HG02610 (cell line): ENCODE results near the gene KRT83.
"Not testable (repeated sequence)": the region's sequence is repeated elsewhere in the genome, so short reads cannot be mapped to it uniquely, and the experiment has no call there.

ENCODE experiments used
- ATAC-seq: cut with Tn5 transposase; IDR thresholded peaks from one replicate; pipeline ENCODE4 v1.9.1; 2021; ENCODE audit warnings: mild to moderate bottlenecking, moderate library complexity; ENCODE audit not compliant: unreplicated experiment

KRT83 gene

DNA sequence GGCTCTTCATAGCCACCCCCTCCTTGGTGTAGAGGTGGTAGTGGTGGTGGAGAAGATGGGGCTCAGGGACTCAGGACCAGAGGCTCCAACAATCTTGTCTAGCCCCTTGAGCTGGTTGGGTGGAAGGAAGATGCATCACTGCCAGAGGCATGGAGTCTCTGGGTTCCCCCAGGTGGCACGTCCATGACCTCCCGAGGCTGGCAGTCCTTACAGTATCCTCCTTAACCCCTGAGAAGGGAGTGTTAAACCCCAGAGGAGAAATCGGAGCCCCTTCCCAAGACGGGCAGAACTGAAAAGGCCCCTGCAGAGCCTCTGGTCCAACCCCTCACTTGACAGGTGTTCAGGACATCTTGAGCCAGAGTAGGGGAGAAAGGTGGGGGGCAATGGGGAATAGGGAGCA is 9.1 kb downstream of the KRT83 start:
- no peak for ATAC-seq

DNA sequence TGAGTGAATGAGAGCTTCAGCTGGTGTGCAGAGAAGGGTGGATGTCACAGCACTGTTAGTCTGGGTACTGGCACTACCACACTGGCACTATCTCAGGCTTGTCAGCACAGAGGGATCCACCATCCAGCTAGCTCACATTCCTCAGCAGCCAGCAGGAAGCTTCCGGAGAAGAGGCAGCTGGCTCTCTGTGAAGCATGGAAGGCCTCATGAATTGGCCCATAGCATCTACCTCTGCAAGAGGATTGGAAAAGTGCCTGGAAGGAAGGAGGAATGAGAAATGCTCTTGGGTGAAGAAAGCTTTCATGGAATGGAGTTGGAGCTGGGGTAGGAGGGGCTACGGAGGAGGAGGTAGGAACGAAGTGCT is 9.9 kb downstream of the KRT83 start:
- no peak for ATAC-seq

DNA sequence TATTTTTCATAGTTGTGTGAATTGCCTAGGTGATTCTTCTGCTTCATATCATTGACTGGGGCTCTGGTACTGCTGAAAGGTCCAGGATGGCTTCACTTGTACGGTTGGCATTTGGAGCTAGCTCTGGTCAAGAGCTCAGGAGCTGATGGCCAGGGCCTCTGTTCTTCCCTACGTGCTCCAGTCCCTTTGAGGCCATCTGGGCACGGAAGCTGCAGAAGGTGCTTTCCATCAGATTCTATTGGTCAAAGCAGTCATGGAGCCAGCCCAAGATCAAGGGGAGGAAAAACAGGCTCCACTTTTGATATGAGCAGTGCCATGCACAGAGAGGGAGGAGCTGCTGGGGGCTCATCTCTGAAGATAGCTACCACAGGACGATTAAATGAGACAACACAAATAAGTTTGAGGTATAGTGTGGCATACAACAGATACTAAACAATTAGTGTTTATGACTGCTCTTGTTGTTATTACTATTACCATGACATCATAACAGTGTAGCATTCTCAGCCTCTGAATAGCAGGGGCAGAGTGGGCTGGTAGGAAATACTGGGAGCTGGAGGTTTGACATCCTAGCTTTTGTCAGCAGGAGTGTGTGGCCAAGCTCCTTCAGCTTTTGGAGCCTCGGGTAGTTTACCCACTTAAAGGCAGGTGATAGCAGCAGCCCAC is 10.4 kb downstream of the KRT83 start:
- no peak for ATAC-seq

DNA sequence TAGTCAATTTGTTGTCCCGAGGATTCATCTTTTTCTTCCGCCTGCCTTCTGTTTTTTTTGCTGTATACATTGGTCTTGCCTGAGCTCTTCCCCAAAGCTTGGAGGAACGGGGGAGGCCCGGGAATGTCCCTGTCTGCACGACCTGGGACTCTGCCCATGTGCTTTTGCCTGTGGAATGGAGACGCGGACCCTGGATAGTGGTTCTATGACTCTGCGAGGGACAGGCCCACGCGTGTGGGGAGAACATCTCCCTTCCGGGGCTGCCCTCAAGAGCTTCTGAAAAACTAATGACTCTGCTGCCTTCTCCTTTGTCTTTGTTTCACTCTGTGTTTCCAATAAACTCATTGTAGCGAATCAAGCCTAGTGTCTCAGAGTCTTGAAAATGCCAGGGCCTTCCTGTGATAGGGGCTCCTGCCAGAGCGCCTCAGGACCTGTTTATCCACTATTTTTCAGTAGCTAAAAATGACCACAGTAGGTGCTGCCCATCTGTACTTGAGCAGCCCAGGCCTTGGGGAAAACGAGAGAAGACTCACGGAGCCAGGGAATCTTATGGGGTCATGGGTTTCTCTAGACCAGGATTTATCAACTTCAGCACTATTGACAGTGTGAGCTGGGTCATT is 12.3 kb downstream of the KRT83 start:
- no peak for ATAC-seq

DNA sequence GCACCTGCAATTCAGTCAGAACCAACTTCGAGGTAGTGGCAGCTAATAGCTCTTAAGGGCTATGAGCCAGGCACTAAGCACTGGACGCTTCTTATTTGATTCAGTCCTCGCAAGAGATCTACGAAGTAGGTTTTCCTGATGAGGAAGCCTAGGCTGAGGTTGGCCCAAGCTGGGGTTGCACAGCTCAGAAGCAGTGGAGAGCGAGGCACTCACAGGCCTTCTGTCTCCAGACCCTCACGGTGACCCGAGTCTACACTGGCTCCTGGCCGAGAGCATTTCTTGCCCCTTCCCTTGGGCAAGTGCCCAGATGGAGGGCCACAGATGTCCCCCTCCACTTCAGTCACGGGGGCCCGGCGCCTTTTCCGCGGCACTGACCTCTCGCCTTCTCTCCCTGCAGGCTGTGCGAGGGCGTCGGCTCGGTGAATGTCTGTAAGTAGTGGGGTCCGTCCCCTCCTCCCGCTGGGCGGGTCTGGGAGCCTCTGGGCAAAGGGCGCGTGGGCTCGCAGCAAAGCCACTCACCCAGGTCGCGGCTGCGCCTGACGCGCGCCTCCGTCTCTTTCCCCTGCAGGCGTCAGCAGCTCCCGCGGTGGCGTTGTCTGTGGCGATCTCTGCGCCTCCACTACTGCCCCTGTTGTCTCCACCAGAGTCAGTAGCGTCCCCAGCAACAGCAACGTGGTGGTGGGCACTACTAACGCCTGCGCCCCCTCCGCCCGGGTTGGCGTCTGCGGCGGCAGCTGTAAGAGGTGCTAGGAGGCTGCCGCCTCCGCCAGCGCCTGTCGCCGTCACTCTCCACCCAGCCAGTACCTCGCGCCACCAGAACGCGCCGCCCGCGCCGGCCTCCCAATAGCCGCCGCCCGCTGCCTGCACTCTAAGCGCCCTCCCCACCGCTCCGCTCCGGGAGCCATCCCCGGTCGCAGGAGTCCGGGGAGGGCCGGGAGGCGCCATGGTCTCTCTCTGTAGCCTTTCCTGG is 13.1 kb downstream of the KRT83 start:
- no peak for ATAC-seq

DNA sequence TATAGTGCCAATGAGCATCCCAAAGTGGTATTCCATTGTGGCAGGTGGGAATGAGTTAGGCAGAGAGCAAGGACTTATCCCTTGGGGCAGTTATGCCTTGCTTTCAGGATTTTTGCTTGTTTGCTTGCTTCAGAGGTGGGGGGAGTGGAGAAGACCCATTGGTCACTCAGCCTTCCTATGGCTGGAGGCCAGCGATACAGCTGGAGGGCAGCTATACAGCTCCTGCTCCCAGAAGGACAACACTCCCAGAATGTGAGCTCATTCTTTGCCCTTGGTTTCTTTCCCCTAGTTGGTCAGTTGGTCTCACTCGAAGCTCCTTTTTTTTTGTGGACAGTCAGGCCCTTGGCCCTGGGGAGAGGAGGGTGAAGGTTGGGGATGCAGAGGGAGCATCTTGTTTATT is 14.5 kb downstream of the KRT83 start:
- ATAC-seq: no peak

DNA sequence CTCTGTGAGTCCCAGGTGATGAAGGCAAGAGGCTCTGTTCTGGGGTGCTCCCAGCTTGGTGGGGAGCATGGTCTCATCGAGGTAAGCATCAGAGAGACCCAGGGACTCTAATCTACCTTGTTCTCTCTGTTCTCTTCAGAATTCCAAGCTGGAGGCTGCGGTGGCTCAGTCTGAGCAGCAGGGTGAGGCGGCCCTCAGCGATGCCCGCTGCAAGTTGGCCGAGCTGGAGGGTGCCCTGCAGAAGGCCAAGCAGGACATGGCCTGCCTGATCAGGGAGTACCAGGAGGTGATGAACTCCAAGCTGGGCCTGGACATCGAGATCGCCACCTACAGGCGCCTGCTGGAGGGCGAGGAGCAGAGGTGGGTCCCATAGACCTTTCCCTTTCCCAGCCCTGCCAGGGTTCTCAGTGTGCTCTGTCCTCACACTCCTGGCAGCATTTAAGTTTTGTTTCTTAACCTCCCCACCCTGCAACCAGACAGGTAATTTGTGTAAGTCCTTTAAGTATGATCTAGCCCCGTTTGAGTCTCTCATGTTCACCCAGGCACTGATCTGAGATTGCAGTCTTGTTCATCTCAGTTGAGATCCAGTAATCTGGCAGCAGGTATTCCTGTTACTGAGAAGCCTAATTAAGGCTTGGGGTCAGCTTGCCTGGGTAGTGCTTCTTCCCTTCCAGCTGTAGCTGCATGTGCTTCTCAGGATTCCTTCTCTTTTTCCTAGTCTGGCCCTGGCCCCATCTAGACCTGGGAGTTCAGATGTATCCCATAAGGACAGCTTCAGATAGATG is 15.1 kb downstream of the KRT83 start:
- no peak for ATAC-seq

DNA sequence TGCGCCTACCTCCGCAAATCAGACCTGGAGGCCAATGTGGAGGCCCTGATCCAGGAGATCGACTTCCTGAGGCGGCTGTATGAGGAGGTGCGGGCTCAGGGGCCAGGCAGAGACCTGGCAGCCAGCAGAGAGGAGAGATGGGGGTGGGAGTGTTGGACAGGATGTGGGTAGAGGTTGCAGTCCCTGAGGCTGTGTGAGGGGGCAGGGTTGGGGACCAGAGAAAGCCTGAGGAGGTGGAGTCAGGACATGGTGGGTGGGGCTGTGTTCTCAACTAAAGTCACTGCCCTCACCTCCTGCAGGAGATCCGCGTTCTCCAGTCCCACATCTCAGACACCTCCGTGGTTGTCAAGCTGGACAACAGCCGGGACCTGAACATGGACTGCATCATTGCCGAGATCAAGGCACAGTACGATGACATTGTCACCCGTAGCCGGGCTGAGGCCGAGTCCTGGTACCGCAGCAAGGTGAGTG is 16.2 kb downstream of the KRT83 start:
- ATAC-seq: peak; percentile 76

DNA sequence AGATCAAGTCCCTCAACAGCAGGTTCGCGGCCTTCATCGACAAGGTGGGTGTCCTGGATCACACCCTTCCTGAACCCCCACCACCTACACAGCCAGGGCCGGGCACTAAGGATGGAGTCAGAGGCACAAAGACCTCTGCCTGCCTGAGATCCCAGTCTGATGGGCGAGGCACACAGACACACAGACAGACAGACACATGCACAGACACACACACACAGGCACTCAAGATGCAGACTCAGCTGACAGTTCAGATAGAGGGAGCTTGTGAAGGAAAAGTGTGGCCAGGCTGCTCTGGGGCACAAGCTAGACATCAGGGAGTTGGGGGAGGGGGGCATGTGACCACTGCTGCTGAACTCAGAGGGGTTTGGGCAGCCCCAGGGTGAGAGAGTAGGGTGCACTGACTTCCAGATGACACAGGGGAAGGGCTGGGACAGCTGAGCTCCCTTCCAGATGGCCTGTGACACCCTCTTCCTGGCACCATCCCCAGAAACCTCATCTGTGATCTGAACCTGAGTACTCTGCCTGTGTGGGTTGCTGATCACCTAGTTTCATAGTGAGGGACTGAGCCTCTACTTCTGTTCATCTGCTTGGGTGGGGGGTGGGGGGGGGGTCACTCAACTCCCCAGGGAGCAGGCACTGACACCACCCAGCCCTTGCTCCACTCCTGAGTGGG is 18.8 kb downstream of the KRT83 start:
- ATAC-seq: not testable (repeated sequence)

DNA sequence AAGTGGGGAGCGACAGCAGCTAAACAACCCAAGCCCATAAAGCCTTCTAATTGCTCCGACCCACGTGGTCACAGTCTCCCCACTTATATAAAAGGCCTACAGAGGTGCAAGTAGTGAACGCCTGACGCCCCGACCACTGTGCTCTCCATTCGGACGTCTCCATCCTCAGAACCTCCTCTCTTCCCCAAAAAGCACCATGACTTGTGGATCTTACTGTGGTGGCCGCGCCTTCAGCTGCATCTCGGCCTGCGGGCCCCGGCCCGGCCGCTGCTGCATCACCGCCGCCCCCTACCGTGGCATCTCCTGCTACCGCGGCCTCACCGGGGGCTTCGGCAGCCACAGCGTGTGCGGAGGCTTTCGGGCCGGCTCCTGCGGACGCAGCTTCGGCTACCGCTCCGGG is 19.5 kb downstream of the KRT83 start:
- ATAC-seq: not testable (repeated sequence)

DNA sequence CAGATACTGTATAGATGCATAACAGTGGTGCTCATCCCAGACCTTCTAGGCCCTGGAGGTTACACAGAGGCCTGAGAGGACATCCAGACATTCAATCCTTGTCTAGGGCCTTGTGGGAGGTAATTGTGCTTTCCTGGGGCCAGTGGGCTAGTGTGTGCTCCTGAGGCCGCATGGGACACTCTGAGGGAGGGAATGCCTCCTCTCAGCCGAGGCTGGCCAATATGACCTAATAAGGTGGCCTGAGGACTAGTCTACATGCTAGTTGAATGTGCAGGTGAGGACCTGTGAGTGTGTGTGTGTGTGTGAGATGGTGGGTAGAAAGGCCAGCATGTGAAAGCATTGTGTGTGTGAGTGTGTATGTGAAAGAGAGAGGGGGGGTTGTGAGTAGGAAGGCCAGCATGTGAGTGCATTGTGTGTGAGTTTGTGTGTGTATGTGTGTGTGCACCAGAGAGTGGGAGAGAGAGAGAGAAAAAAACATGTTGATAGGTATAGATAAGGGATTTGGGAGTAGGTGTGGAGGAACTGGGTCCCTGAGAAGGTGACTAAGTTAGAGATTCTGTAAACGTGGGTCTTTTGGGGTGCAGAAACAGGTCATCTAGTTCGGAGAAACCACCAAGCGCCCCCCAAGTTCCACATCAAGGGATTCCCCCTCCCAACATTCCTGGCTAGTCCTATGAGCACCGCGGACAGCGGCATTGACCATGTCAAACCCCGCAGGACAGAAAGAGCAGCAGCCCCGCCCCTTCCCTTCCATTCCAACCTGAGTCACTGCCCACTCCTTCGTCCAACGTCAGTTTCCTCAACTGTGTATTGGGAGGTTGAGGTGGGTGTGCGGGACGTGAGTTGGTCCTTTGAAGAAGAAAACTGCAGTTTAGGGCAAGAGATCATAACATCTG is 20.2 kb downstream of the KRT83 start:
- no peak for ATAC-seq

DNA sequence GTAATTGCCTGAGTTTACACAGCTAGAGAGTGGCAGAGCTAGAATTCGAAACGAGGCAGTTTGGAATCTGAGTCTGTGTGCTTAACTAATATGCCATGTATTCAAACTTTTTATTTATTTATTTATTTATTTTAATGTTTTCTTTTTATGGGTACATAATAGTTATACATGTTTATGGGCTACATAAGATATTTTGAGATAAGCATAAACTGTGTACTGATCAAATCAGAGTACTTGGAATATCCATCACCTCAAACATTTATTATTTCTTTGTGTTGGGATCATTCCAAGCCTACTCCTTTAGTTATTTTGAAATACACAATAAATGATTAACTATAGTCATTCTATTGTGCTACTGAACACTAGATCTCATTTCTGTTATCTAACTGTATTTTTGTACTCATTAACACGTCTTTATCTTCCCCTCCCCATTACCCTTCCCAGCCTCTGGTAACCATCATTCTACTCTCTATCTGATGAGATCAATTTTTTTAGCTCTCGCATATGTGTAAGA is 22.5 kb downstream of the KRT83 start:
- no peak for ATAC-seq

DNA sequence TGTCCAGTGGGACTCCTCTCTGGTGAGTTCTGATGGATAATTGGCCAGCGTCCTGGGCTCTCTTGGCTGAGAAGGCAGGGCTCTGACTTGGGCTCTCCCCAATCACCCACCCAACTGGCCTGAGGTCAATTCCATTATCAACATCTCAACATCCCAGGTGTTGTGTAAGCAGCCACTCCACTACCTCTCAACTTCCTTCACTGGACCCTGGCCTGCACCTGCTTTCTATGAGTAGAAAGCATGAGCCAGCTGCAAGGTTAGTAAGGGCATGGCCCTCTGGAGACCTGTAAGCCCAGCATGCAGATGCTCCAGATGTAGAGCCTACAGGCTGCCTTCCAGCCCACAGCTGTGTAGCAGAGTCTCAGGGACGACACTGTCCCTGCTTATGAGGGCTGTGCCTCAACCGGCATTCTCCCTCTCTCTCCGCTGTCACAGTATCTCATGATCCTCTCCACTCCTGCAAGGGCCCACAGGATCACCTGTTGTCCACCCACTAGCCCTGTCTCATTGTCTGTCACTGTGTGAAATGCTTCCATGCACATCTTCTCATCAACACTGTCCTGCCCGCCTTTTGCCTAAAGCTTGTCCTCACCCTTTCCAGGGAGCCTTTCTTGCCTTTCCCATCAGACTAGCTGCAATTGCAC is 24.5 kb downstream of the KRT83 start:
- no peak for ATAC-seq

DNA sequence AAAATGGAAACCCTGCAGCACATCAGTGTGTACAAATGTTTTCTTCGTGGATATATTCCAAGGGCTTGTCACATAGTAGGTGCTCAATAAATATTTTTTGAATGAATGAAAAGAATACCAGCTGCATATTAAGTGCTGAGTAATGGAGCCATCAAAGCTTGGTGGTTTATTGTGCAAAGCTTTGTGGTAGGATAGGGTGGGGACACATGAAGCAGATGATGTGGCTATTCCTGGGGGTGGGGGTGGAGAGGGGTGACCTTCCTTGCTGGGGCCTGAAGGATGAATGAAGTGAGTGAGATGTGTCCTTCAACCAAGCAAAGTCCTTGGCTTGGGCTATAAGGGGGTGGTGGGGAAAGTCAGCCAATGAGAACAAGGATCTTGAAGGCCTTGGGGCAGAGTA is 25.5 kb downstream of the KRT83 start:
- no peak for ATAC-seq

DNA sequence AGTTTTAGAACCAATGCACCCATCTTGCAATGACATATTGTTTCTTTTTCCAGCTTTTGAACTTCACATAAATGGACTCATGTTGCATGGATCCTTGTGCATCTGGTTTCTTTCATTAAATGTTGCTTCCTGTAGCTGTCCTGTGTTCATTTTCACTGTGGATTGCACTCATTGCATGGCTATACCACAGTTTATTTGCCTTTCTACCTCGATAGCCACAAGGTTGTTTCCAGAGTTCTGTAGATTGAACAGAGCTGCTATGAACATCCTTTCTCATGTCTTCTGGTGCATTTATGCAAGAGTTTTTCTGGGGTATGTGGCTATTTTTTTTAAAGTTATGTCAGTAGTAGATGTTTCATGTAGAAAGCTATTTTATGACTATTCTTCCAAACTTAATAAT is 26.4 kb downstream of the KRT83 start:
- ATAC-seq: no peak

DNA sequence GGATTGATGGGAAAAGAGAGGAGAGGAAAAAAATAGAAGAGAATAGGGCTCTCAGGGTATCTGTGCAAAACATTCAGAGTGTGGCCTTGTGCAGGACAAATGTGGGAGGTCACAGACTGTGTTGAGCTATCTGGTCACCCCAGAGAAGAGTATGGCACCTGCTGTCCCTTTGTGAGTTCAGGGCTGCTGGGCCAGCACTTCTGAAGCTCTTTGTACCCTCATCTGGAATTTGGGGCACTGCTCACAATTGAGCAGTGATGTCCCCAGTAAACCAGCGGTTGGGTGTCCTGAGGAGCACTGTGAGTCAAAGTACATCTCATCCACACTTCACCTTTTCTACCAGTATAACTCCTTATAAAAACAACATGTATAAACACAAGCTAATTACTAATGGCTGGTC is 27.3 kb downstream of the KRT83 start:
- no peak for ATAC-seq

DNA sequence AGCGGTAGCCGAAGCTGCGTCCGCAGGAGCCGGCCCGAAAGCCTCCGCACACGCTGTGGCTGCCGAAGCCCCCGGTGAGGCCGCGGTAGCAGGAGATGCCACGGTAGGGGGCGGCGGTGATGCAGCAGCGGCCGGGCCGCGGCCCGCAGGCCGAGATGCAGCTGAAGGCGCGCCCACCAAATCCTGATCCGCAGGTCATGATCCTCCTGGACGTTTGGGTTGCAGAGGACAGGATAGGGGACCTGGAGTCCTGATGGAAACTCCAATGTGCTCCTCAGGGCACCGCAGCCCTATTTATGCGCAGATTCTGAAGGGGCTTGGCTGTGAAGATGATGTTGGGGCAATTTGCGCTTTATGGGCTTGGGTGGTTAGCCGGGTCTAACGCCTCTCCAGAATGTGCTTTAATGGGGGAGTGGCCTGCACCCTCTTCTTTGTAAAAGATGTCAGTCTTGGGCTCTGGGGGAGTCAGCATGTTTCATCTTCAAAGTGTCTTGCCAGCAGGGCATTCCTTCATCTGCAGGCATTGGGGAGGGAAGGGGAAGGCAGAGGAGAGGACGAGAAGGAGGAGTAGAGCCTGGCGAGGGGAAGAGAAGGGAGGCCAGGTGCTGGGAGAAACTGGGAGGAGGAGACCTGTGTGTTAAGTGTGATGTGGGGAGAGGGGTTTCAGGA is 29.8 kb downstream of the KRT83 start, which contains the start of gene KRT81:
TSS of gene KRT81 (minus strand) at position 268 of the 669 bp plus-strand sequence. CDS start at position 199, 69 bp downstream.
- no peak for ATAC-seq
